Ramos (cell line): ENCODE measurements around the gene CSNK2B.

Source experiments
- in situ Hi-C: fragments of 300-500 bp; cut with MboI; formaldehyde crosslinking; loops from one replicate; pipeline ENCODE4 v1.14.3; 2022; ENCODE audit warnings: low sequenced_read_pairs; ENCODE audit not compliant: unreplicated experiment

Gene CSNK2B

GRCh38 chr6:31710523-31711219, 44.8 kb downstream of the CSNK2B start:
- in situ Hi-C loops, result no loop called here

DNA sequence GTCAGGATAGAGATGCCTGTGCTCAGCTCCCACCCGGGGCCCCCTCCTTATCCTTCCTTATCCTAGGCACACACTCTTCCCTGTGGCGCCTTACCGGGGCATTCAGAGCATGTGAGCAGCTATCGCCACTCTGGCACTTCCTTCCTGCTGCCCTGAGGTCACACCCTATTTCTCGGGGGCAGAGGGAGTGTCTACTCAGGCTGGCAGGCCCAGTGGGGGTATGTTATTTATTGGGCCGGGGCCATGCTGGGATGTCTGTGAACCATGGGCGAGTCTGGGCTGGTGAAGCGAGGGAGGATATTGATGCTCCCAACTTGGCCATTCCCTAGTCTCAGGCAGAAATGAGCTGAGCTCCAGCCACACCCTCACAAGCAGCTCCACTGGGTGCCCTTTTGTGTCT, 45.4 kb downstream of the CSNK2B start:
- in situ Hi-C loops, result no loop called here

- in situ Hi-C loops, result no loop called here
These were observed 46.4 kb downstream of the CSNK2B start for GRCh38 chr6:31712296-31712695.

DNA sequence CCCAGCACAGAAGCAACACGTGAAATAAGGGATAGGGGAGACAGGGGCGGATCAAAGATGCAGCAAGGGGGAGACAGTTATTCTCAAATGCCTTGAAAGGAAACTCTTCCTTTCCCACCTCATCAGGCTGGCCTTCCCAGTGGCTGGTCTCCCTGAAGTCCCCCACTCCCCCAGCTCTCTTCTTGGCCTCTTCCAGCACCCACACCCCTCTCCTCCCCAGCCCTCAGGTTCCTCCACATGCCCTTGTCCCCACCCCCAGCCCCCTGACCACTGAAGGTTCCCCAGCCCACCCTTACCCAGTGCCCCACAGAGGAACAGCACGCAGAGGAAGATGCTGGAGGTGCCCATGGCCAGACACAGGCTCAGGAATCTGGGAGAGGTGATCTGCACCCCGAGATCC, 47.6 kb downstream of the CSNK2B start:
- in situ Hi-C loops, result no loop called here

DNA sequence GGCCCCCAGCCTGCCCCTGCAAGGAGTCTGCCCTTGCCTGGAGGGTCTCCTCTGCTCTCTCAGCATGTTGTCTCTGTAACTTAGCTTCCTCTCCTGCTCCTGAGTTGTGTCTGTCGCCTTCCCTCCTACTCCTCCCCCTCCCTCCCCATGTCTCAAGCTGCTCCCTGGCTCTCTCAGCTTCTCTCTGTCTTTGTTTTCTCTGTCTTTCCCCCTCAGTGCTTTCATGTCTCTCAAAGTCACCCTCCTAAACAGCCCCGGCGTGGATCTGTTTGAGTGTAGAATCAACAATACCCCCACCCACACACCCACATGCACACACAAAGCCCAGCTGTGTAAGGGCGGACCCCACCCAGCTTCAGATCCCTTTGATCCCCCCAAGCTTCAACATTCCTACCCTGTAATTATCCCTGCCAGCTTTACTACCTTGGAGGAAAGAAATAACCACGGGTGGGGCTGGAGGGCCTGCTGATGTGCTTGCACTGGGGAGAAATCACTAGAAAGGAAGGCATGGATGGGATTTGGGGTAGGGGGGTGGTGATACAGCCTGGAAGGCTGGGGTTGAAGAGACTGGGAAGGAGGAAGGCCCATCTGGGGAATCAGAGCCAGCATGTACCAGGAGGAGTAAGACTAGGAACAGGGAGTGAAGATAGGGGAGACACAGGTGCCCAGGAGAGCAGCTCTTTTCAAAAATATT, 48.3 kb downstream of the CSNK2B start:
- in situ Hi-C loops, result no loop called here

GRCh38 chr6:31715022-31715958, 49.4 kb downstream of the CSNK2B start, which contains the start of gene LY6G6D:
Gene LY6G6D, plus strand, starts transcription at chr6:31715348. Its CDS starts 8 bp downstream, at chr6:31715356.
- in situ Hi-C loops, result no loop called here

DNA sequence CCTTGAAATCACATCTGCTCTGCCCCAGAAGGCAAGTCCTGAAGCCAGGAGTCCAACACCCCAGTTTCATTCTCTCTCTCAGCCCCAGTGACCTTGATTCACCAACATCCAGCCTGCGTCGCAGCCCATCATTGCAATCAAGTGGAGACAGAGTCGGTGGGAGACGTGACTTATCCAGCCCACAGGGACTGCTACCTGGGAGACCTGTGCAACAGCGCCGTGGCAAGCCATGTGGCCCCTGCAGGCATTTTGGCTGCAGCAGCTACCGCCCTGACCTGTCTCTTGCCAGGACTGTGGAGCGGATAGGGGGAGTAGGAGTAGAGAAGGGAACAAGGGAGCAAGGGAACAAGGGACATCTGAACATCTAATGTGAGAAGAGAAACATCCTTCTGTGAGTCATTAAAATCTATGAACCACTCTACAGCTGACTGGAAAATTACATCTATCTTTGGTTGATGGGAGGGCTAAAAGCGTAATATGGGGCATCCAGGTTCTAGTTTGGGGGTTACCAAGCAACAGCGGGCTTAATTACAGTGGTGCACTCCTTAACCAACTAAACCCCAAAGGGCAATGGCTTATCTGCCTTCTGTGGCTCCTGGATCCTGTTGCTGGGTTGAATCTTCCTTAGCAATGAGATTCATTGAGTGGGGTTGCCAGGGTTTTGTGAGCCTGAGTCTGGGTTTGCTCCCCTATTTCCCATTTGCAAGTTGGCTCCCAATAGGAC, 51.8 kb downstream of the CSNK2B start:
- in situ Hi-C loops, result no loop called here

DNA sequence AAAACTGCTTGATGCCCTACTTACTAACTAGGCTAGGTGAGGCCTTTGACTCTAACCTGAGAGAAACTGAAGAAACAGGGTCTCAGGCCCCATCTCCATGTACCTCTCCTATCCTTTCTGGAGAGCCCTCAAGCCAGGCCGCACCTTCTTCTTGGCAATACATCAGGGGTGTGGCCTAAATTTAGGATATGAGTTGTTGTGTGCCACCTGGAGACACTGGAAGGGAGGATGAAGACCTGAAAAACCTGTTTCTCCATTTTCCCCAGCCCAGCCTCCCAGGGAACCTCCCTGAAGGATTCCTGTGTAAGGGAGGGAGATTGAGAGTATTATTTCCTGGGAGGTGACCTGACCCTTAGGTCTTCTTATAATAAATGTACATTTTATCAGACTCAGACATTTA, 52.4 kb downstream of the CSNK2B start:
- in situ Hi-C loops, result no loop called here

- in situ Hi-C loops, result no loop called here
These were observed 53.1 kb downstream of the CSNK2B start for GRCh38 chr6:31719001-31719400.
